Erythroblast (primary cell): Measurements from ENCODE around the gene KLHL29.
"Not testable (repeated sequence)": the region's sequence is repeated elsewhere in the genome, so short reads cannot be mapped to it uniquely, and the experiment has no call there.

Experiments used
- DNase-seq, 2 experiments: peaks; one replicate each; lab custom pipeline; 2025; lab: John Stamatoyannopoulos, UW
- GATA1 ChIP-seq: IDR thresholded peaks from 2 replicates; pipeline ENCODE4 v1.6.1; 2011; ENCODE audit warnings: low read depth, mild to moderate bottlenecking, control low read depth, low read length, moderate library complexity
- POLR2A ChIP-seq: IDR thresholded peaks from 2 replicates; pipeline ENCODE4 v1.6.1; 2011; ENCODE audit warnings: mild to moderate bottlenecking, low read length

KLHL29 gene

DNA sequence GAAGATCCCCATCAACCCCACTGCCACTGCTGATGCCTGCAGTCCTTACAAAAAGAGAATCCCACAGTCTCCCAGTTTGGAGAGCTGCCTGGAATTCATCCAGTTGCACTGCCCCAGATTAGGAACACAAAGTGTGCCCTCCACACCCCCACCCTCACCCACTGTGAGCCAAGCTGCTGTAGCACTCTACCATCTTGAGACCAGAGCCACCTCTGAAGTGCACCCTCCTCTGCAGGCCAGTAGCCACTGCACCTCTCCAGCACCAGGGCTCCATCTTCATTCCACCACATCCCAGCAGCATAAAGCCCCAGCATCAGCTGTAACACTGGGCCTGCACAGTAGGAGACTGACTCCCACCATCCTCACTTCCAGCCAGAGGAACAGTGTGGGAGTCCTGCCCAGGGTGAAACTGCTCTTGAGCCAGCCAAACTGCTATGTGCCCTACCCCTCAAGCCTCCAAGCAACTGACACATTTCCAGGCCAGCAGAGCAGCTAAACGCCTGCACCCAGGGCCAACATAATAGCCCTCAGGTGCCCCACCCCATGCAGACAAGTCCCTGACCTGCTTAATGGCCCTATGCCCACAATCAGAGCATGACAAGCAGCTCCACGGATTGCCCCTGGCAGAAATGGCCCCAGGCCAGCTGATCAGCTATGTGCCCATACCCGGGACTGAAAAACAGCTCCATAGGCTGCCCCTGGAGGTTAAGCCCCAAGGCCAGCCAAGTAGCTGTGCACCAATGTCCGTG, 335.9 kb downstream of the KLHL29 start:
- DNase-seq: no peak
- TF ChIP-seq GATA1 (no peak), POLR2A (no peak)

DNA sequence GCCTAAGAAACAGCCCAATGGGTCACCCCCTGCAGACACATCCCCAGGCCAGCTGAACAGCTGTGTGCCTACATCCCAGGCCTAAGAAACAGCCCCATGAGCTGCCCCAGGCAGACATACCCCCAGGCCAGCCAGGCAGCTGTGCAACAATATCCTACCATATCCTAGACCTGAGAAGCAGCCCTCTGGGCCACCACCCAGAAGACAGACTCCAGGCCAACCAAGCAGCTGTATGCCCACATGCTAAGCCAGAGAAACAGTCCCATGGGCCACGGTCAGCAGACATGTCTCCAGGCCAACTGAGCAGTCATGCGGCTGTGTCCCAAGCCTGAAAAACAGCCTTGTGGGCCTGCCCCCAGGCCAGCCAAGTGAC, 336.5 kb downstream of the KLHL29 start:
- DNase-seq: no peak
- no peak for TF ChIP-seq GATA1
- no peak for TF ChIP-seq POLR2A

DNA sequence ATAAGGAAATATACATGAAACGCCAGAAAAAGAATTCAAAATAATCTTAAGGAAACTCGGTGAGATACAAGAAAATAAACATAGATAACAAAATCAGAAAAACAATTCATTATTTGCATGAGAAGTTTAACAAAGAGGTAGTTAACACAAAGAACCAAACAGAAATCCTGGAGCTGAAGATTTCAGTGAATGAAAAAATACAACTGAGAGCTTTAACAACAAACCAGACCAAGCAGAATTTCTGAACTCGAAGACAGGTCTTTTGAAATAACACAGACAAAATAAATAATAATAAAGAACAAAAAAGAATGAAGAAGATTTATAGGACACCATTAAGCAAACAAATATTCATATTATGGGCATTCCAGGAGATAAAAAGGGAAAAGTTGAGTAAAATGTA, 337.3 kb downstream of the KLHL29 start:
- no peak for DNase-seq
- no peak for TF ChIP-seq POLR2A
- no peak for TF ChIP-seq GATA1

DNA sequence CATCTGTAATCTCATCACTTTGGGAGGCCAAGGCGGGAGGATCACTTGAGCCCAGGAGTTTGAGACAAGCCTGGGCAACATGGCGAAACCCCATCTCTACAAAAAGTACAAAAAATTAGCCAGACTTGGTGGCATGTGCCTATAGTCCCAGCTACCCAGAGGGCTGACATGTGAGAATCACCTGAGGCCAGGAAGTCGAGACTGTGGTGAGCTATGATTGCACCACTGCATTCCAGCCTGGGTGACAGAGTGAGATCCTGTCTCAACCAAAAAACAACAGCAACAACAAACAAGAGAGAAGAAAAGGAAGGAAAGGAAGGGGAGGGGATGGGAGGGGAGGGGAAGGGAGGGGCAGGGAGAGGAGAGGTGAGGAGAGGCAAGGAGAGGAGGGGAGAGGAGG, 338.1 kb downstream of the KLHL29 start:
- not testable (repeated sequence) for DNase-seq

DNA sequence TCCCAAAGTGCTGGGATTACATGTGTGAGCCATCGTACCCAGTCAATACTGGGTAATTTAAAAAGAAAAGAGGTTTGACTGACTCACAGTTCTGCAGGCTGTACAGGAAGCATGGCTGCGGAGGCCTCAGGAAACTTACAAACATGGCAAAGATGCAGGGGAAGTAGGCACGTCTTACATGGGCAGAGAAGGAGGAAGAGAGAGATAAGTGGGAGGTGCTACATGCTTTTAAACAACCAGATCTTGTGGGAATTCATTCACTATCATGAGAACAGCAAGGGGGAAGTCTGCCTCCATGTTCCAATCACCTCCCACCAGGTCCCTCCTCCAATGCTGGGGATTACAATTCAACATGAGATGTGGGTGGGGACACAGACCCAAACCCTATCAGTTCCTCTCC, 349.4 kb downstream of the KLHL29 start:
- TF ChIP-seq GATA1 (no peak), POLR2A (no peak)
- no peak for DNase-seq

DNA sequence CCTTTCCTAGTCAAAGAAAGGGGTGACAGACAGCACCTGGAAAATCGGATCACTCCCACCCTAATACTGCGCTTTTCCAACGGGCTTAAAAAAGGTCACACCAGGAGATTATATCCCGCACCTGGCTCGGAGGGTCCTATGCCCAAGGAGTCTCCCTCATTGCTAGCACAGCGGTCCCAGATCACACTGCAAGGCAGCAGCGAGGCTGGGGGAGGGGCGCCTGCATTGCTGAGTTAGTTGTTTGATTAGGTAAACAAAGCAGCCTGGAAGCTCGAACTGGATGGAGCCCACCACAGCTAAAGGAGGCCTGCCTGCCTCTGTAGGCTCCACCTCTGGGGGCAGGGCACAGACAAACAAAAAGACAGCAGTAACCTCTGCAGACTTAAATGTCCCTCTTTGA, 351.8 kb downstream of the KLHL29 start:
- DNase-seq: not testable (repeated sequence)

DNA sequence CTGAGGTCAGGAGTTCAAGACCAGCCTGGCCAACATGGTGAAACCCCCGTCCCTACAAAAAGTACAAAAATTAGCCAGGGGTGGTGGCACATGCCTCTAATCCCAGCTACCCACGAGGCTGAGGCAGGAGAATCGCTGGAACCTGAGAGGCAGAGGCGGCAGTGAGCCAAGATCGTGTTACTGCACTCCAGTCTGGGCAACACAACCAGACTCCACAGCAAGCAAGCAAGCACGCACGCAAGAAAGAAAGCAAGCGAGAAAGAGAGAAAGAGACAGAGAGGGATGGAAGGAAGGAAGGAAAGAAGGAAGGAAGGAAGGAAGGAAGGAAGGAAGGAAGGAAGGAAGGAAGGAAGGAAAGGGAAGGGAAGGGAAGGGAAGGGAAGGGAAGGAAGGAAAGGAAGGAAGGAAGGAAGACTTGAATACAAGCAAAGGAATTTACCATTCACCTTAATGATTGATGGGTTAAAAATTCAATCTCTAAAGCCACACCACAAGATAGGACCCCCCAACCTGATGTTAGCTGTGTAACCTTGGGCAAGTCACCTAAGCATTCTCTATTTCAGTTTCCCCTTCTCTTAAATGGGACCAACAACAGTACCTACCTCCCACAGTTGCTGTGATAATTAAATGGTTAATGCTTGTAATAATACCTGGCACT, 360.2 kb downstream of the KLHL29 start:
- TF ChIP-seq GATA1 (no peak), POLR2A (no peak)
- no peak for DNase-seq

DNA sequence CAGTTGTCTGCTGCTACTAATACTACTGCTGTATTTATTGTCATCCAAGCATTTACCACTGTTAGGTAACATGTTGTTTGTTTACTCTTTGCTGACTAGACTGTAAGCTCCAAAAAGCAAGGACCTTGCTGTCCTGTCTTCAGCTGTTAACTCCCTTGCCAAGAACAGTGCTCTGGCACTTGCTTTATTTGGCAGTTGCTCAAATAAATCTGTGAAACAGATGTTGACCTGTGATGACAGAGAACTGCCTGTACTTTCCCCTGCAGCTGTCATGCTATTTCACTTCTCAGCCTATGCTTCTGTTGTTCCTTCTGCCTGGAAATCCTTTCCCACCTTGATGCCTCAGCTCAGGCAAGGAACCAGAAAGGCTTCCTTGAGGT, 360.7 kb downstream of the KLHL29 start:
- TF ChIP-seq GATA1: no peak
- TF ChIP-seq POLR2A: no peak
- DNase-seq: peak; percentile 35 to 62

DNA sequence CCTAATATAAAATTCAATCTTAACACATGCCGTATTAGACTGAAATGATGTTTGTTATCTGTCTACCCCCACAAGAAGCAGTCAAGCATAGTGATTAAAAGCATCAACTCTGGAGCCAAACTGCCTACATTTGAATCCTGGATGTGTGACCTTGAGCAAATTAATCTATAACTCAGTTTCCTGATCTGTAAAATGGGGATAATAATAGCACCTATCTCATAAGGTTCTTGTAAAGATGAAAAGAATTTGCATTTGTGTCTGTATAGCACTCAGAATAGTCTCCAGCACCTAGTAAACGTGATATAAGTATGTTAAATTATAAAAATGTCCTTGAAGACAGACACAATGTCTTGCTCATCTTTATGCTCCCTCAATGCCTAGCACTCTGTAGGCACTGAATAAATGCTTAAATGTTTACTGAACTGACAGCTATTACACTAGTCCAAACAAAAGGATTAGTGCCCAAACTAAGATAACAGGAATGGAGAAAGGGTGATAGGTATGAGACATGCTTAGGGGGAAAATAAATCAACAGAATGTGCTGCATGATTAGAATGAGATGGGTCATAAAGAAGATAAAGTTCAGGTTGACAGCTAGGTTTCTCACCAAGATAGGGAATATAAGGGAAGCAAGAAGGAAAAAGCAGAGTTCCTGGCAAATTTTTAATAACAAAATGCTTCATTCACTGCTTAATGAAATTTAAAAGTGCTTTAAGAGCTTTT, 361.3 kb downstream of the KLHL29 start:
- TF ChIP-seq GATA1 (no peak), POLR2A (no peak)
- DNase-seq: no peak

DNA sequence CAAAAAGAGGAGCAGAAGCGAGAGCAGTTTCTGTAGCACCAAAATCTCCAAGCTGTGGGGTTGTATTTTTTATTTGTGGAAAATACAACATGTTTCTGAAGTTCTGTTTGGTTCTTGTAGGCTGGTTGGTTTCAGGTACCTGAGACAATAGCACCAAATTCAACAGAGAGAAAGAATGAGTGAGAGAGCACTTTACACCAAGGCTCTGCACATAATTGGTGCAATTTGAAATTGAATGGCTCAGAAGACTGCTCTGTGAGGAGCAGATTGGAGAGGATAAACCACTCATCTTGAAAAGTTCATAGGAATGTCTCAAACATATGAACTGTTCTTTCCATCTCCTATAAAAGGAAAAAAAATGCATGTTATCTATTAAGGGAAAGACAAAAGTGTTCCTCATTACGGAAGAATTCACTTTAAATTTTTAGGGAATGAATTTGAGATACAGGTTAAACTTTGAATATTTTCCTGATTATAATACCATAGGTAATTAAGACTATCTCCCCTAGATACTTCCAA, 366.8 kb downstream of the KLHL29 start:
- no peak for TF ChIP-seq GATA1
- TF ChIP-seq POLR2A: no peak
- DNase-seq: no peak

DNA sequence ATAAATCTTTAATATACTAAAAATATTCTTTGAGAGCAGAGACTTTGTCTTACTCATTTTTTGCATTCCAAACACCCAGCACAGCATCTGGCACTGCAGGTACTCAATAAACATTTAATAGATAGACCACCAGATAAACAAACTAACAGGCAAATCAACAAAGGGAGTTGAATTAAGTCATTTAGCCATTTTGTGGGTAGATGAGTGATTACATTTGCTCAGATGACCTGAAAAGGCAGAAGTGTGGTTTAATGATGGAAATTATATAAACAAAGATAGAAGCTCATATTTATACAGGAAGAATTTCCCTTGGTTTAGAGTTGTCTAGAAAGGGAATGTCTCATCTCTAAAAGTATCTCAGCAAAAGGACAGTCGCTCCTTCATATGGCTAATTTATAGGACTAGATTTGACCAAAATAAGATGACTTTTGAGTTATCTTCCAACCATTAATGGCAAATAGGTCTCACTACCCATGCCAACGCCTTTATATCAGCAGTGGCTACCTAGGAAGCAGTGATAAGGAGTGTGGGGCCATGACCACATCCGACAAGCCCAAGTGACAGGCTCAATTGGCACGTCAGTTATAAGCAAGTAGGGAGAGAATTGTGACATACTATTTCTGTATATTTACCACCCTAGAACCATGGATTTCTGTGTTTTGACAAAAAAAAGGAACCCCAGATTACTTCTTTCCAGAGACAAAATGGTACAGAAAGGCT, 368.5 kb downstream of the KLHL29 start:
- TF ChIP-seq GATA1 (no peak), POLR2A (no peak)
- no peak for DNase-seq

DNA sequence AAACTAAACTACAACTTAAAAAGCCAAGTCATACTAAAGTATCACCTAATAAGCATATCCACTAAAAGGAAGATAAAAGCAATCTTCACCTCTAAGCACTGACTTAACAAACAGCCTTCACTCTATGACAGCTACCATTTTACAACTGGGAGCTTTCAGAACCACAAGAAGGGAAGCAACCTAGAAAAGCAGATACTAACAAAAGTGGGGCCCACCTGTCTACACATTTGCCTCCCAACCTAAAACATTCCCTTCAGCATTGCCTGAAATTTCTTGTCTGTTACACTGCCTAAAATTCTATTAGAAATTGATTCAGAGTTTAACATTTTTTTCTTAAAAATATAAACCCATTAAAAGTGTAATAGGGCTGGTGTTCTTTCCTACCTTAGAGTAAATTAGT, 370.0 kb downstream of the KLHL29 start:
- no peak for TF ChIP-seq POLR2A
- no peak for TF ChIP-seq GATA1
- no peak for DNase-seq

DNA sequence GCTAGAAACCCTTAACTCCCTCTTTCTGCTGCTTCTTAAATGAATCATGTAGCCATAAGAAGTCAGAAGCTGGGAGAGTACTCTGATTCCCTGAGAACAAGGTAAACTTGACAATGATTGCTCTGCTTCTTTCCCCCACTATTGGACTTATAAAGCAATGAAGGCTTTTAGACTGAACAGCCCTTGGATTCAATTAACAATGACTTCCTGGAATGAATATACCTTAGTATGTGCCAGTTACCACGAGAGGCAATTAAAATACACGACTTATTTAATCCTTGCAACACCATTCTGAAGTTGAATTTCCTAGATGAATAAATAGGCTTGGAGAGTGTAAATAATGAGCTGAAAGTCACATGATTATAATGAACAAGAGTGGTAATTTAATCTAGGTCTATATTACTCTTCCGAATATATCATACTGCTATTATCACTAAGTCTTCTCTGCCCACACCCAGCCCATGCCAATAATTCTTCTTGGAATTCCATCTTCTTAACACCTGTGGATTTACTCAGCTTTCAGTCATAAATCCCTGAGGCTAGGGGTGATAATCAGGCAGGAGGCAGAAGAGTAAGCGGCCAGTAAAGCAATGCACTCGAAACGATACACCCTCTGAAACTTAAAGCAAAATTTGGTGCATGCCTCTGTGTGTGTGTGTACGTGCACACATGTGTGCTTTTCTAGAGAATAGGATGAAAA, 371.8 kb downstream of the KLHL29 start:
- TF ChIP-seq GATA1 (no peak), POLR2A (no peak)
- DNase-seq: no peak
